Spleen (tissue), 7 donors: ENCODE measurements around the gene PCBP3.

Experiments used
- POLR2A ChIP-seq, 3 donors: fragments of 450-650 bp; IDR thresholded peaks; one replicate each; pipeline ENCODE4 v1.5.1; 2017; ENCODE audit warnings: antibody characterized with exemption in 3 of 3, mild to moderate bottlenecking in 1 of 3
- POLR2AphosphoS5 ChIP-seq, 3 donors: sonication (generic); formaldehyde crosslinking; IDR thresholded peaks; one replicate each; pipeline ENCODE4 v1.5.1; 2017; ENCODE audit warnings: antibody characterized with exemption in 3 of 3
- TF ChIP-seq, protein P1 (sequence below), 11 experiments: fragments of 200-600 bp in 7 of 11; fragments of 450-650 bp in 4 of 11; sonication (generic) in 4 of 11; IDR thresholded peaks in 8 of 11; conservative IDR thresholded peaks in 3 of 11; 1 replicate in 7 of 11; 2 replicates in 4 of 11; pipeline versions ENCODE4 v1.4.0 to v1.8.0; 2016 to 2021; ENCODE audit warnings: antibody characterized with exemption in 11 of 11, inconsistent platforms in 4 of 11, mild to moderate bottlenecking in 1 of 11
- donor health status: DM: no; HTN: no; CAD: no; lungs with moderate emphysema.
- donor health status: DM: no; HTN: no; CAD: no.
- donor health status: DM: no; HTN: no; CAD: no.

- TF ChIP-seq POLR2A (IDR thresholded peaks at IDR 0.05) (no peak), POLR2AphosphoS5 (IDR thresholded peaks at IDR 0.05) (no peak)
- TF ChIP-seq, protein P1, sequence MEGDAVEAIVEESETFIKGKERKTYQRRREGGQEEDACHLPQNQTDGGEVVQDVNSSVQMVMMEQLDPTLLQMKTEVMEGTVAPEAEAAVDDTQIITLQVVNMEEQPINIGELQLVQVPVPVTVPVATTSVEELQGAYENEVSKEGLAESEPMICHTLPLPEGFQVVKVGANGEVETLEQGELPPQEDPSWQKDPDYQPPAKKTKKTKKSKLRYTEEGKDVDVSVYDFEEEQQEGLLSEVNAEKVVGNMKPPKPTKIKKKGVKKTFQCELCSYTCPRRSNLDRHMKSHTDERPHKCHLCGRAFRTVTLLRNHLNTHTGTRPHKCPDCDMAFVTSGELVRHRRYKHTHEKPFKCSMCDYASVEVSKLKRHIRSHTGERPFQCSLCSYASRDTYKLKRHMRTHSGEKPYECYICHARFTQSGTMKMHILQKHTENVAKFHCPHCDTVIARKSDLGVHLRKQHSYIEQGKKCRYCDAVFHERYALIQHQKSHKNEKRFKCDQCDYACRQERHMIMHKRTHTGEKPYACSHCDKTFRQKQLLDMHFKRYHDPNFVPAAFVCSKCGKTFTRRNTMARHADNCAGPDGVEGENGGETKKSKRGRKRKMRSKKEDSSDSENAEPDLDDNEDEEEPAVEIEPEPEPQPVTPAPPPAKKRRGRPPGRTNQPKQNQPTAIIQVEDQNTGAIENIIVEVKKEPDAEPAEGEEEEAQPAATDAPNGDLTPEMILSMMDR (IDR thresholded peaks at IDR 0.05 in 8 of 11, conservative IDR thresholded peaks at IDR 0.05 in 3 of 11), result no peak
These were observed 252.3 kb downstream of the PCBP3 start for GRCh38 chr21:45895778-45896370.
